GM21529 (cell line): ENCODE measurements around the gene PTPRR.

Source experiments
- ATAC-seq: cut with Tn5 transposase; IDR thresholded peaks from one replicate; pipeline ENCODE4 v1.9.1; 2021; ENCODE audit not compliant: unreplicated experiment

PTPRR gene

GRCh38 chr12:70798016-70798783, 122.3 kb downstream of the PTPRR start:
- no peak for ATAC-seq

GRCh38 chr12:70796989-70797388, 123.5 kb downstream of the PTPRR start:
- ATAC-seq: no peak

GRCh38 chr12:70795608-70796007, 124.9 kb downstream of the PTPRR start:
- no peak for ATAC-seq

- ATAC-seq: no peak
These were observed 126.4 kb downstream of the PTPRR start for GRCh38 chr12:70794131-70794530.

GRCh38 chr12:70788774-70789173, 131.8 kb downstream of the PTPRR start:
- ATAC-seq: no peak

GRCh38 chr12:70787612-70788011, 132.9 kb downstream of the PTPRR start:
- no peak for ATAC-seq

GRCh38 chr12:70785896-70786295, 134.6 kb downstream of the PTPRR start:
- ATAC-seq: no peak

GRCh38 chr12:70784042-70784668, 136.4 kb downstream of the PTPRR start:
- no peak for ATAC-seq

- ATAC-seq: no peak
These were observed 137.1 kb downstream of the PTPRR start for GRCh38 chr12:70783455-70783854.

GRCh38 chr12:70779250-70779649, 141.3 kb downstream of the PTPRR start:
- ATAC-seq: no peak

GRCh38 chr12:70774055-70774454, 146.5 kb downstream of the PTPRR start:
- no peak for ATAC-seq

- ATAC-seq: no peak
These were observed 147.7 kb downstream of the PTPRR start for GRCh38 chr12:70772836-70773235.

- no peak for ATAC-seq
These were observed 149.0 kb downstream of the PTPRR start for GRCh38 chr12:70771581-70771980.

GRCh38 chr12:70763666-70764065, 156.9 kb downstream of the PTPRR start:
- no peak for ATAC-seq

GRCh38 chr12:70762000-70762399, 158.5 kb downstream of the PTPRR start:
- ATAC-seq: no peak

- no peak for ATAC-seq
These were observed 161.2 kb downstream of the PTPRR start for GRCh38 chr12:70759161-70759918.

- ATAC-seq: no peak
These were observed 162.1 kb downstream of the PTPRR start for GRCh38 chr12:70758494-70758845.

GRCh38 chr12:70757830-70758493, 162.6 kb downstream of the PTPRR start:
- no peak for ATAC-seq

GRCh38 chr12:70756791-70757190, 163.7 kb downstream of the PTPRR start:
- ATAC-seq: no peak

- ATAC-seq: no peak
These were observed 164.4 kb downstream of the PTPRR start for GRCh38 chr12:70756118-70756517.

GRCh38 chr12:70754330-70754741, 166.2 kb downstream of the PTPRR start:
- ATAC-seq: no peak
